ENCODE data around the gene IFNL2. TPM values are rescaled to one million over a fixed set of nuclear protein-coding genes. Genes with fewer than 3 reads are reported as not detected.

The IFNL2 gene
- total and polyA plus RNA-seq, 4 donors, result not detected

DNA sequence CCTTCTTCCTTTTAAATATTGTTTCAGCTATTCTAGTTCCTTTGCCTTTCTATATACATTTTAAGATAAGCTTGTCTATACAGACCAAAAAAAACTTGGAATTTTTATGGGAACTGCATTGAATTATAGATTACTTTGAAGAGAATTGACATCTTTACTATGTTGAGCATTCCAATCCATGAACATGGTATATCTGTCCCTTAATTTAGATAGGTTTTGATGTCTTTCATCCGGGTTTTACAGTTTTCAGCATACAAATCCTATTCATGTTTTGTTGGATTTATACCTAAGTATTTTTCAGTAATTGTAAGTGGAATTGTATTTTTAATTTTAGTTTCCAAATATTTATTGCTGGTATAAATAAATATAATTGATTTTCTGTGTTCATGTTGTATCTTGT is 15.8 kb downstream of the IFNL2 start:
- Histone ChIP-seq H3K36me3 (ENCODE audit: control insufficient read depth, insufficient read depth, low read length) (no peaks in the 10 kb centered on the region), H3K27ac (ENCODE audit: low read depth, low read length) (no peak overlapping the region), H3K4me3 (ENCODE audit: low read depth, low read length) (no peak overlapping the region), H3K4me1 (ENCODE audit: control insufficient read depth, insufficient read depth, low read length) (no peaks in the 10 kb centered on the region), H3K27me3 (ENCODE audit: control insufficient read depth, insufficient read depth, low read length) (peaks cover 2% of the 10 kb centered on the region), H3K9me3 (ENCODE audit: control insufficient read depth, insufficient read depth, low read length) (peaks cover 5% of the 10 kb centered on the region)
- WGBS (ENCODE audit: insufficient coverage), result no CpG with 5 or more reads among the region's 1 CpG
- no peak for DNase-seq (ENCODE audit: low read depth in 4 of 6, low spot score in 6 of 6)

DNA sequence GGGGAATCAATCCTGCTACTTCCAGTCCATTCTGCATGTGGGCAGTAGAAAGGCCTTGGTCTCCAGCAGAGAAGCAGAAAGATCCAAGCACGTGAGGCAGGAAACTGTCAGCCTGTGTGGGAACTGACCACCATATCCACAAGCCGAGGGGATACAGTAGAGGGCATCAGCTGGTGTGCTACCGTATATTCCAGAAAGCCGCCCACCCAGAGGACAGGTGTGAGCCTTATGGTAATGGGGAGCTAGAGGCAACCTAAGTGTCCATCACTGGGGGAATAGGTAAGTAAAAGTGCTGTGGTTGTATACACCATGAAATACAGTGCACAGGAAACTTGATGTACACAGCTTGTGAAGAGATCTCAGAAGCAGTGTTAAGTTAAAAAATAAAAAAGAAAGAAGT is 25.2 kb downstream of the IFNL2 start:
- 48% methylated on average over 4 of the region's 4 CpGs for WGBS (ENCODE audit: insufficient coverage)
- no peak for DNase-seq (ENCODE audit: low read depth in 4 of 6, low spot score in 6 of 6)
- Histone ChIP-seq H3K4me1 (ENCODE audit: control insufficient read depth, insufficient read depth, low read length) (no peaks in the 10 kb centered on the region), H3K27ac (ENCODE audit: low read depth, low read length) (no peak overlapping the region), H3K4me3 (ENCODE audit: low read depth, low read length) (no peak overlapping the region), H3K36me3 (ENCODE audit: control insufficient read depth, insufficient read depth, low read length) (peaks cover 2% of the 10 kb centered on the region), H3K9me3 (ENCODE audit: control insufficient read depth, insufficient read depth, low read length) (no peaks in the 10 kb centered on the region), H3K27me3 (ENCODE audit: control insufficient read depth, insufficient read depth, low read length) (peaks cover 4% of the 10 kb centered on the region)

DNA sequence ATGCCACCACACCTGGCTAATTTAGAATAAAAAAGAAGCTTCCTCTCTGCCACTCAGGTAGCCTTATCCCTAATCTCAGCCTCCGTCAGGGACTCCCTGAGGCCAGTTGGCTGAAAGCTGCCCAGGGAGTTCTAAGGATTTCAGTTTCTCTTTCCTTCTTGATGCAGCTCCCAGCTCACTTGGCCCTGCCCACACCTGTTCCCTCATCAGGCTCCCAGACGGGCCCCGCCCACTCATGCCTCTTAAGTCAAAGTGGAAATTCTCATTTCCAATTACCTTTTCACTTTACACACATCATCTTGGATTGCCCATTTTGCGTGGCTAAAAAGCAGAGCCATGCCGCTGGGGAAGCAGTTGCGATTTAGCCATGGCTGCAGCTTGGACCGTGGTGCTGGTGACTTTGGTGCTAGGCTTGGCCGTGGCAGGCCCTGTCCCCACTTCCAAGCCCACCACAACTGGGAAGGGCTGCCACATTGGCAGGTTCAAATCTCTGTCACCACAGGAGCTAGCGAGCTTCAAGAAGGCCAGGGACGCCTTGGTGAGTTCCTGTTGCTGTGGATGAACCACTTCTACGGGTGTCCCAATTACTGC is 28.0 kb downstream of the IFNL2 start, which contains the start of gene IFNL1:
TSS of gene IFNL1 (plus strand) at position 353 of the 591 bp plus-strand sequence. CDS start at position 368, 15 bp downstream.
- no peak within 1 kb of the TSS for H3K27ac ChIP-seq (ENCODE audit: low read depth, low read length)
- H3K4me1 ChIP-seq (ENCODE audit: control insufficient read depth, insufficient read depth, low read length), result no peaks in the 10 kb centered on the region
- 87% methylated on average over 10 of the region's 11 CpGs for WGBS (ENCODE audit: insufficient coverage)
- H3K9me3 ChIP-seq (ENCODE audit: control insufficient read depth, insufficient read depth, low read length), result no peaks in the 10 kb centered on the region
- peaks cover 2% of the 10 kb centered on the region for H3K36me3 ChIP-seq (ENCODE audit: control insufficient read depth, insufficient read depth, low read length)
- no peak for DNase-seq (ENCODE audit: low read depth in 4 of 6, low spot score in 6 of 6)
- no peak within 1 kb of the TSS for H3K4me3 ChIP-seq (ENCODE audit: low read depth, low read length)
- peaks cover 4% of the 10 kb centered on the region for H3K27me3 ChIP-seq (ENCODE audit: control insufficient read depth, insufficient read depth, low read length)

DNA sequence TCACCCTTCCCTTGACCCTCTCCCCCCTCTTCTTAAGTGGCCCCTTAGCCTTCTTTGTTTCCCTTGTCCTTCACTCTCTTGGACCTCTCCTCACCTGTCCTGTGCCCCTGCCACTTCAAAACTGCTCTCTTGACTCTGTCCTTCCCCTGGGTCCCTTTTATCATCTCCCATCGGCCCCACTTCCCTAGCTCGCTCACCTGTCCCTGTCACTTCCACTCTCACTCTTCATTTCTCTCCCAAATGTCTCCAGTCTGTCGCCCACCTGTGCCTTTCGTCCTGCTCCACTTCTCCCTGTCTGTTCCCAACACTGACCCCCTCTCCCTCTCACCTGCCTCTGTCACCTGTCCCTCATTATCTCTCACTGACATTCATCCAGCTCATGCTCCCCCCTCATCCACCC is 28.7 kb downstream of the IFNL2 start:
- DNase-seq (ENCODE audit: low read depth in 4 of 6, low spot score in 6 of 6), result no peak
- Histone ChIP-seq H3K27ac (ENCODE audit: low read depth, low read length) (no peak overlapping the region), H3K36me3 (ENCODE audit: control insufficient read depth, insufficient read depth, low read length) (peaks cover 2% of the 10 kb centered on the region), H3K4me3 (ENCODE audit: low read depth, low read length) (no peak overlapping the region), H3K4me1 (ENCODE audit: control insufficient read depth, insufficient read depth, low read length) (no peaks in the 10 kb centered on the region), H3K9me3 (ENCODE audit: control insufficient read depth, insufficient read depth, low read length) (no peaks in the 10 kb centered on the region), H3K27me3 (ENCODE audit: control insufficient read depth, insufficient read depth, low read length) (peaks cover 4% of the 10 kb centered on the region)
- WGBS (ENCODE audit: insufficient coverage), result 82% methylated on average over 4 of the region's 4 CpGs

DNA sequence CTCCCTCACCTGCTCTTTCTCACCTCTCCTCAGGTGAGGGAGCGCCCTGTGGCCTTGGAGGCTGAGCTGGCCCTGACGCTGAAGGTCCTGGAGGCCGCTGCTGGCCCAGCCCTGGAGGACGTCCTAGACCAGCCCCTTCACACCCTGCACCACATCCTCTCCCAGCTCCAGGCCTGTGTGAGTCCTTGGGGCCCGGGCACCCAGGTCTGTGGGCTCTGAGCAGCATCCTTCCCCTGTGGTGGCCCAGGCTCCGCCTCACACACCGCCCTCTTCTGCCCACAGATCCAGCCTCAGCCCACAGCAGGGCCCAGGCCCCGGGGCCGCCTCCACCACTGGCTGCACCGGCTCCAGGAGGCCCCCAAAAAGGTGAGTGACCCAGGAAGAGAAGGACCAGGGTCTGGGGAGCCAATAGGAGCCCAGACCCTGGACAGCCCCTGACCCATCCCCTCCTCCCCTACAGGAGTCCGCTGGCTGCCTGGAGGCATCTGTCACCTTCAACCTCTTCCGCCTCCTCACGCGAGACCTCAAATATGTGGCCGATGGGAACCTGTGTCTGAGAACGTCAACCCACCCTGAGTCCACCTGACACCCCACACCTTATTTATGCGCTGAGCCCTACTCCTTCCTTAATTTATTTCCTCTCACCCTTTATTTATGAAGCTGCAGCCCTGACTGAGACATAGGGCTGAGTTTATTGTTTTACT is 29.9 kb downstream of the IFNL2 start:
- H3K27ac ChIP-seq (ENCODE audit: low read depth, low read length), result no peak overlapping the region
- no peaks in the 10 kb centered on the region for H3K9me3 ChIP-seq (ENCODE audit: control insufficient read depth, insufficient read depth, low read length)
- no peaks in the 10 kb centered on the region for H3K4me1 ChIP-seq (ENCODE audit: control insufficient read depth, insufficient read depth, low read length)
- H3K4me3 ChIP-seq (ENCODE audit: low read depth, low read length), result no peak overlapping the region
- H3K27me3 ChIP-seq (ENCODE audit: control insufficient read depth, insufficient read depth, low read length), result peaks cover 4% of the 10 kb centered on the region
- H3K36me3 ChIP-seq (ENCODE audit: control insufficient read depth, insufficient read depth, low read length), result peaks cover 2% of the 10 kb centered on the region
- DNase-seq (ENCODE audit: low read depth in 4 of 6, low spot score in 6 of 6), result no peak
- WGBS (ENCODE audit: insufficient coverage), result 63% methylated on average over 13 of the region's 17 CpGs

DNA sequence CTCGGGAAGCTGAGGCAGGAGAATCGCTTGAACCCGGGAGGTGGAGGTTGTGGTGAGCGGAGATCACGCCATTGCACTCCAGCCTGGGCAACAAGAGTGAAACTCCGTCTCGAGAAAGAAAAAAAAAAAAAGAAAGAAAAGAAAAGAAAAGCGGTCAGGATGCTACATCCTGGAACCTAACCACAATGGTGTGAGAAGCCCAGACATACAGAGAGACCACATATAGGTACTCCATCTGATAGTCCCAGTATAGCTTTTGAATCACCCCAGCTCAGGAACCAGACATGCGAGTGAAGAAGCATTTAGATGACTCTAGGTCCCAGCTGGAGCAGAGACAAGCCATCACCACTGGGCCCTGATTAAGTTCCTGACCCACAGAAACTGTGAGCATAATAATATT is 31.2 kb downstream of the IFNL2 start:
- 92% methylated on average over 6 of the region's 9 CpGs for WGBS (ENCODE audit: insufficient coverage)
- H3K4me3 ChIP-seq (ENCODE audit: low read depth, low read length), result no peak overlapping the region

DNA sequence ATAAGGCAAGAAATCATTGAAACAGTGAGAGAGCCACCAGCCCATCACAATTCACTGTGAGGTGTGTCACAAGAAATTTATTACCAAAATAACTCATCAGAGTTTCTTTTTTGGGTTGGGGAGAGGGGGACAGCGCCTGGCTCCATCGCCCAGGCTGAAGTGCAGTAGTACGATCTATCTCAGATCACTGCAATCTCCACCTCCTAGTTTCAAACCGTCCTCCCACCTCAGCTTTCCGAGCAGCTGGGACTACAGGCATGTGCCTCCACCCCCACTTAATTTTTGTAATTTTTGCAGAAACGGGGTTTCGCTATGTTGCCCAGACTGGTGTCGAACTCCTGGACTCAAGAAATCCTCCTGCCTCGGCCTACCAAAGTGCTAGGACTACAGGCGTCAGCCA is 31.6 kb downstream of the IFNL2 start:
- Histone ChIP-seq H3K36me3 (ENCODE audit: control insufficient read depth, insufficient read depth, low read length) (peaks cover 2% of the 10 kb centered on the region), H3K27me3 (ENCODE audit: control insufficient read depth, insufficient read depth, low read length) (peaks cover 4% of the 10 kb centered on the region), H3K4me1 (ENCODE audit: control insufficient read depth, insufficient read depth, low read length) (no peaks in the 10 kb centered on the region), H3K27ac (ENCODE audit: low read depth, low read length) (no peak overlapping the region), H3K9me3 (ENCODE audit: control insufficient read depth, insufficient read depth, low read length) (no peaks in the 10 kb centered on the region), H3K4me3 (ENCODE audit: low read depth, low read length) (no peak overlapping the region)
- WGBS (ENCODE audit: insufficient coverage), result 89% methylated on average over 6 of the region's 10 CpGs
- no peak for DNase-seq (ENCODE audit: low read depth in 4 of 6, low spot score in 6 of 6)

More for the DNA sequence above, 31.2 kb downstream of the IFNL2 start:
- Histone ChIP-seq H3K27ac (ENCODE audit: low read depth, low read length) (no peak overlapping the region), H3K36me3 (ENCODE audit: control insufficient read depth, insufficient read depth, low read length) (peaks cover 2% of the 10 kb centered on the region), H3K9me3 (ENCODE audit: control insufficient read depth, insufficient read depth, low read length) (no peaks in the 10 kb centered on the region), H3K27me3 (ENCODE audit: control insufficient read depth, insufficient read depth, low read length) (peaks cover 4% of the 10 kb centered on the region), H3K4me1 (ENCODE audit: control insufficient read depth, insufficient read depth, low read length) (no peaks in the 10 kb centered on the region)
- DNase-seq (ENCODE audit: low read depth in 4 of 6, low spot score in 6 of 6), result no peak

DNA sequence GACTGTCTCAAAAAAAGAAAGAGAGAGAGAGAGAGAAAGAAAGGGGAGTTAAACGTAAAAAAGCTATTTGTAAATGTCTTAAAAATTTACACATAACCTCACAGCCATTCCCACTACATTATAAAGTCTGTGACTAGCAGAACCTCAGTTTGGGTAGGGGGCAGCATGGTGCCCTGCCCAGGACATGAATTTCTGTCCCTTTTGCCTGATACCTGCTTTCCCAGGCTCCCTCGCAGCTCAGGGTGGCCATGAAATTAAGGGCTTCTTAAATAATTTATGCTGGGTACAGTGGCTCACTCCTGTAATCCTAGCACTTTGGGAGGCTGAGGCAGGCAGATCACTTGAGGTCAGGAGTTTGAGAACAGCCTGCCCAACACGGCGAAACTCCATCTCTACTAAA is 32.8 kb downstream of the IFNL2 start:
- H3K4me3 ChIP-seq (ENCODE audit: low read depth, low read length), result no peak overlapping the region
- H3K4me1 ChIP-seq (ENCODE audit: control insufficient read depth, insufficient read depth, low read length), result peaks cover 5% of the 10 kb centered on the region
- peaks cover 2% of the 10 kb centered on the region for H3K36me3 ChIP-seq (ENCODE audit: control insufficient read depth, insufficient read depth, low read length)
- peaks cover 4% of the 10 kb centered on the region for H3K27me3 ChIP-seq (ENCODE audit: control insufficient read depth, insufficient read depth, low read length)
- H3K27ac ChIP-seq (ENCODE audit: low read depth, low read length), result no peak overlapping the region
- DNase-seq (ENCODE audit: low read depth in 4 of 6, low spot score in 6 of 6), result no peak
- WGBS (ENCODE audit: insufficient coverage), result no CpG with 5 or more reads among the region's 4 CpGs
- H3K9me3 ChIP-seq (ENCODE audit: control insufficient read depth, insufficient read depth, low read length), result no peaks in the 10 kb centered on the region

DNA sequence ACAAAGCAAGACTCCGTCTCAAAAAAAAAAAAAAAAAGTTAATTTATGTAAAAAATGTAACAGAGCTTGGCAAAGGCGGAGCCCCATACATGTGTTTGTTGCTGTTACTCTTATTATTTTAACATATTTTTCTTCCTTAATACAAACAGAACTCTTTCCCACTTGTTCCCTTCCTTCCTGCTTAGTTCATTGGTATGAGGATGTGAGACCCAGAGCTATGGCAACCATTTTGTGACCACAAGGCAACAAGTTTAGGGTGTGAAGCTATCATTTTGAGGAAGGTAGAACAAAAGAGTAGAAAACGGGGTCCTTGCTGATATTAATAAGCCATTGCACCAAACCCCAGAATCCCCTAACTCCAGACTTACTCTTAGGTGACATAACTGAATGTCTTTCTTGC is 33.4 kb downstream of the IFNL2 start:
- H3K4me3 ChIP-seq (ENCODE audit: low read depth, low read length), result no peak overlapping the region
- no peaks in the 10 kb centered on the region for H3K9me3 ChIP-seq (ENCODE audit: control insufficient read depth, insufficient read depth, low read length)
- no CpG with 5 or more reads among the region's 3 CpGs for WGBS (ENCODE audit: insufficient coverage)
- peaks cover 4% of the 10 kb centered on the region for H3K27me3 ChIP-seq (ENCODE audit: control insufficient read depth, insufficient read depth, low read length)
- DNase-seq (ENCODE audit: low read depth in 4 of 6, low spot score in 6 of 6), result no peak
- H3K4me1 ChIP-seq (ENCODE audit: control insufficient read depth, insufficient read depth, low read length), result peaks cover 5% of the 10 kb centered on the region
- H3K27ac ChIP-seq (ENCODE audit: low read depth, low read length), result no peak overlapping the region
- peaks cover 2% of the 10 kb centered on the region for H3K36me3 ChIP-seq (ENCODE audit: control insufficient read depth, insufficient read depth, low read length)
